ENCODE data around the gene FIG4.
"Not testable (repeated sequence)": the region's sequence is repeated elsewhere in the genome, so short reads cannot be mapped to it uniquely, and the experiment has no call there.

Gene FIG4

GRCh38 chr6:109795994-109796555, 105.0 kb downstream of the FIG4 start:
- no peak for DNase-seq (ENCODE audit: low spot score)

DNA sequence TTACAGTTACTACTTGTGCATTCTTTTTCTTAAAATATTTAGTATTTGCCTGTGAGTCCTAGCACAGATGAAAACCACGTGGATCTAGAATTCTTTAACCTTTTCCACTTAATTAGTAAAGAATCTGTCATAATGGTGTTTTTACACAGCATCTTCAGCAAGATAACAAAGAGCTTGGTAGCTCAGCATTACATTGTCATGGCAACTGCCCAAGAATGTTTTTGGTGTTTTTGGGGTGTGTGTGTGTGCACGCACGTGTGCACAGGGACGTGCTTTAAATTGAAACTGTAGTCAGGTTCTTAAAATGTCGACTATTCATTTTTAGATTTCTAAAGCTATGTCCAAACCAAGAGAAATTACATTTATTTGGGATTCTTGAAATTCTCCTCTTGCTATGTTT, 108.0 kb downstream of the FIG4 start:
- no peak for DNase-seq (ENCODE audit: low spot score)

GRCh38 chr6:109799664-109800063, 108.6 kb downstream of the FIG4 start:
- no peak for DNase-seq (ENCODE audit: low spot score)

DNA sequence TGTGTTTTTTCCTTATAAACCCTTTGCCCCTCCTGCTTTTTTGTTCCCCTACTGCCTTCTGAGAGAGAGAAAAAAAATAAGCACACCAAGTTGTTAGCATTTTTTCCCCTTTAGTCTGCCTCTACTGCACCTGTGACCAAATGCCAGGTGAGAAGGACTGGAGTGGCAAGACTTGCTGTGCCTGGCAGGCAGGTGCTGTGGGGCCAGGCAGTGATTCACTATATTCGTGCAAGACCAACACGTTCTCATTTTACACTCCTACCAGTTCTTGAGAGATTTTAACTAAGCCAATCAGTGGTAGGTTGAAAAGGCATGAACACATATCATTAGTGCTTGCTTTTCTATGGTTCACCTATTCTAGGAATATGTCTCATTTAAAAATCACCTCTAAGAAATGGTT, 109.7 kb downstream of the FIG4 start:
- DNase-seq (ENCODE audit: low spot score) = no peak

GRCh38 chr6:109801794-109802193, 110.7 kb downstream of the FIG4 start:
- DNase-seq (ENCODE audit: low spot score) = no peak

DNA sequence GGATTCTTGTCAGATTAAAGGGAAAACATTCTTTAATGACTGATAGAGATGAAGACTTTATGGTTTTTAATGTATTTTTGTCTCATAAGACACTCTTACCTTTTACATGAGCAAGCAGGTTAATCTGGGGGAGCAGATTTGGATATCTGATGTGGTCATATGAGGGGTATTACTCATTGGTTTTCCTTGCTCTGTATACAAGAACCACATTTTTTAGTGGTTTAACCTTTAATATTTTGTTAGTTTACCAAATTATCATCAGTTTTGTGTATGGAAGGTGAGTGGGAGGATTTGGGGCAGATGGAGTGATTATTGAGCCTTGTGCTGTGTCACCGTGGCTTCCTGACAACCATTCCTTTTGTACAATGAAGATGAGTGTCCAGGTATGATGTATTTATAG, 112.9 kb downstream of the FIG4 start:
- DNase-seq (ENCODE audit: low spot score) = no peak

- no peak for DNase-seq (ENCODE audit: low spot score)
These were observed 116.8 kb downstream of the FIG4 start for GRCh38 chr6:109807881-109808280.

DNA sequence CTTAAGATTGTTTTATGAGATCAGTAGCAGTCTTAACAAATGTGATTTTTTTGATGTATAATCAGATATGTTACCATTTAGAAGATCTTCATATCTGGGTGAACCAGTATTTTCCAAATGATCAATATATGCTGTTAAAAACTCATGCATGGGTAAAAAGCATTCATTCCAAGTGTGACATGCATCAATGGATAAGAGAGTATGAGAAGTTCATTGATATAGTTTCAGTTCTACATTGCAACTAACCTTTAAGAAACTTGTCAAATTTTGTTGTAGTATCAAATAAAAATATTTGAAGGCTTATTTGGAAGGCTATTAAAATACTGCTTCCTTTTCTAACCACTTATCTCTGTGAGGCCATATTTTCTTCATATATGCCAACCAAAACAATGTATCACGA, 117.7 kb downstream of the FIG4 start:
- no peak for DNase-seq (ENCODE audit: low spot score)

DNA sequence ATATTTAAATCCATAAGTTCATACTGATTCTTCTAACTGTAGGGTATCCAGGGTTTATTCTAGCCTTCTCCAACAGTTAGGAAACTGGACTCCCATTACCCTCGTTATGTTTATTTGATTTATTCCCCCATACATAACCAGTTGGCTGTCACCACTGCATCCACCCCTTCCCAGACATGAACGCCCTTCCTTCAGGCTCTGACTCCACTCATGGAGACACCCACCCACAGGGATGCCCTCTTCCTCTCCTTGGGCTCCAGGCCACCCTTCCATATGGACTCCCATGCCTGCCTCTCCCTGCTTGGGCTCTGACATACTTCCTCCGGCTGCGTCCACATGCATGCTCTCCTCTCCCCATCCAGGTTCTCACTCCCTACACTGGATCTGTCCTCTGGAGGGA, 124.0 kb downstream of the FIG4 start:
- no peak for DNase-seq (ENCODE audit: low spot score)

DNA sequence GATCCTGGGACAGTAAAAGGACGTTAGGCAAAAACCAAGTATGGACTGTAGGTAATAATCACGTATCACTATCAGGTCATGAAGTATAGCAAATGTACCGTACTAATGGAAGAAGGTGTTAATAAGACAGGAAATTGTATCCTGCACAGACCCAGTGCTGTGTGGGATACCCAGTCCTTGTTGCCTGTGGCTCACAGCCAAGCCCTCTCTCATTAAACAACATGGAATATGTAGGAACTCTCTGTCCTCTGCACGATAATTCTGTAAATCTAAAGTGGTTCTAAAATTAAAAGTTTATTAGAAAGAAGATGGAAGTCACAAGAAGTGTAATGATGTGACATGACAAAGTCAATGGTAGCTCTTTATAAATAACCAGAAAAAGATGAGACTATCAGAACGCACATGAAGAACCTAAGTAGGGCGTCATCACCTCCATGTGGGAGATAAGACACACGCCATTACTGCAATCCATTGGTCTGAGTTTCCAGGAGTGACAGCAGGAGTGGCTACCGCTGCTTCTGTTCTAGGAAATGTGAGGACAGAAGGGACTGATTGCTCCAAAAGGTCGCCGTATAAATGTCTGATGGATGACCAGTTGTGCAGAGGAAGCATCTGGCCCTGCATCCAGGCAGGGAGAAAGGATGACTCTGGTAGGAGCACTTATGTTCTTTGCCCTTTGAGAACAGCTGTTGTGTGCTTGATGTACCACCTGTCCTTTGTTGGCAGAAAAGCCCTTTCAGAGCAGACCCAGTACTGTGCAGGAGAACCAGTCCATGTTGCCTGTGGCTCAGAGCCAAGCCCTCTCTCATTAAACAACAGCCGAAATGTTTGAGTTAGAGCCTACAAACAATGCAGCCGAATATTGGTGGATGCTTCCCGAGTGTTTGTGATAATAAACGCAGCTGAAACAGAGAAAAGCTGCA, 125.6 kb downstream of the FIG4 start:
- DNase-seq (ENCODE audit: low spot score) = no peak

DNA sequence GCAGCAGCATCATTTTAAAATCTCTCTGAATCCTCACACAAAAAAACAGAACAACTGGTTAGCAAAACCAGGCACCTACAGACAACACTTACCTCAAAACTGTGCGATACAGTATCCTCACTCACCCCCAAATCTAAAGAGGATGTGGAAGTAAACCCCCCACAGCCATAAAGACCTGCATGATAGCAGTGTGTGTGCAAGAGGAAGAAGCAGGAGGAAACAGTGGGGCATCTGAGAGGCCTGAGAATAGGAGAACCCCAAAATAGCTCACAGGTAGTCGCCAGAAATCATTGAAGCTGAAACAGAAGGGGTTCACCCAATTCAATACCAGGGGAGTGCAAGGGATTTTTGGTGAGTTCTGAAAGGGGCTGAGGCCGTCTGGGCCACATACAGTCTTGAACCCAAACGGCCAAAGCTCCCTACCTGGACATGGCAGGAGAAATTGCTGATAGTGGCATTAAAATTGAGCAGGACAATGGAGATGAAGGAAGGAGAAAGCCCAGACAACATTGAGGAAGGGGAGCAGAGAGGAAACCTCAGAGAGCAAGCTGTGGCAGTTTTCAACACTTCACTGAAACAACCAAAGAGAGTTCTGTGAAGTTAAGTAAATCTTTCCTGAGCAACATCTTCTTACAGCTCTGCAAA, 129.7 kb downstream of the FIG4 start:
- DNase-seq (ENCODE audit: low spot score) = no peak

GRCh38 chr6:109821428-109821827, 130.3 kb downstream of the FIG4 start:
- no peak for DNase-seq (ENCODE audit: low spot score)

- DNase-seq (ENCODE audit: low spot score) = no peak
These were observed 133.0 kb downstream of the FIG4 start for GRCh38 chr6:109824105-109824504.

- DNase-seq (ENCODE audit: low spot score) = no peak
These were observed 135.5 kb downstream of the FIG4 start for GRCh38 chr6:109826551-109826950.

GRCh38 chr6:109831352-109831751, 140.3 kb downstream of the FIG4 start:
- DNase-seq (ENCODE audit: low spot score) = not testable (repeated sequence)

GRCh38 chr6:109834131-109834530, 143.0 kb downstream of the FIG4 start:
- DNase-seq (ENCODE audit: low spot score) = no peak

DNA sequence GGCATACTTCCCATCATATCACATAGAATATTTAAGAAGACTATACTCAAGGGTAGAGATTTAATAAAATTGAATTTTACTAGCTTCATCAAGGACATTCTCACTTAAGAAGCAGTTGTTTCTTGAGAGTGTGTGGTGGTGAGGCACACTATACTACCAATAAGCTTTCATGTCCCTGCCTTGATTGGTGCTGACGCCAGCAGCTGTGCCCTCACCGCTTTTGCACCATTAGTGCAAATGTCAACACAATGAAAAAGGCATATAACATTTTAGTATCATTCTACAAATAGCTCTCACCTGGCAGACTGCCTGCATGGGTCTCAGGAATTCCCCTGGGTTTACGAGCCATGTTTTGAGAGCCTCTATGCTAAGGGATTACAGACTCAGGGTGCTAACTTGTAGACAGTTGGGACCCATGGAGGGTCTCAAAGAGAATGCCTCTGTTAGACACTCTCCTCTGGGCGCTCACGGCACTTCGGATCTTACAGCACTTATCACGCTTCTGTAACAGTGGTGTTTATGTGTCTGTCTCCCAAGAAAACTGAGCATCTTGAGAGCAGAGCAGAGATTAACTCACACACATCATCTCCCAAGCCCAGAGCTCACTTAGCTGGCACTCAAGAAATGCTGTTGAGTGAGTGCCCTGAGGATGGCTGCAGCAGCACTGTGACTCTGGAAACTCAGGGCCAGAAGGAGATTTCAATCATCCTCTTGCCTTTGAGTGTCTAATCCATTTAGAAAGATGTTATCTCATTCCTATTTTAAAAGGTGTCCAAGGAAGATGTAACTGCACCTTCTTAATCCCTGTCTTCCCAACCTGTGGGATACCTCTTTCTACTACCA, 143.7 kb downstream of the FIG4 start:
- no peak for DNase-seq (ENCODE audit: low spot score)

- DNase-seq (ENCODE audit: low spot score) = no peak
These were observed 148.9 kb downstream of the FIG4 start for GRCh38 chr6:109840034-109840433.

GRCh38 chr6:109840796-109841195, 149.7 kb downstream of the FIG4 start:
- DNase-seq (ENCODE audit: low spot score) = no peak

DNA sequence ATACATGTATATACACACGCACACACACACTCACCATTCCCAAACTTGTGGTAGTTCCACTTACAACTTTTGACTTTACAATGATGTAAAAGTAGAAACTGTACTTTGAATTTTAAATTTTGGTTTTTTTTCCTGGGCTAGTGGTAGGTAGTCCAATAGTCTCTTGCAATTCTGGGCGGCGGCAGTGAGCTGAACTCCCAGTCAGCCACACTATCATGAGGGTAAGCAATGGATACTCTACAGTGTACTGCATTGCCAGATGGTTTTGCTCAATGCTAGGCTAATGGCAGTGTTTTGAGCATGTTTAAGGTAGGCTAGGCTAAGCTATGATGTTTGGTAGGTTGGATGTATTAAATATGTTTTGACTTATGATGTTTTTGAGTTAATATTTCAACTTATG, 150.8 kb downstream of the FIG4 start:
- no peak for DNase-seq (ENCODE audit: low spot score)

DNA sequence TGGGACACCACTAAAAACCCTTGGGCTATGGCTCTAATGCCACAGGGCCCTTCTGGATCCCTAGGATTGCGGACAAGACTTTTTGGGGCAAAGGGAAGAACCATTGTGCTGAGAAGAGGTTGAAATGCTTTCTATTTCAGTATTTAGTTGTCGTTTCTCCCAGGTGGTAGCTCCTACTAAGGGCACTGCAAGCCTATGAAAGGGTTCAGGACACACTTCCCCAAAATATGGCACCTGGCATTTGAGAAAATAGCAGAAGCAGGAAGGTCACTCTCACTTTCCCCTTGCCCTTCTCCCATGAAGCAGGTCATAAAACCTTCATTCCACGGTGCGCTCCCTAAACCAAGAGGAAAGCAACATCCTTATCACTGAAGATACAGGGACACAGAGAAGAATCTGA, 161.6 kb downstream of the FIG4 start:
- DNase-seq (ENCODE audit: low spot score) = no peak

DNA sequence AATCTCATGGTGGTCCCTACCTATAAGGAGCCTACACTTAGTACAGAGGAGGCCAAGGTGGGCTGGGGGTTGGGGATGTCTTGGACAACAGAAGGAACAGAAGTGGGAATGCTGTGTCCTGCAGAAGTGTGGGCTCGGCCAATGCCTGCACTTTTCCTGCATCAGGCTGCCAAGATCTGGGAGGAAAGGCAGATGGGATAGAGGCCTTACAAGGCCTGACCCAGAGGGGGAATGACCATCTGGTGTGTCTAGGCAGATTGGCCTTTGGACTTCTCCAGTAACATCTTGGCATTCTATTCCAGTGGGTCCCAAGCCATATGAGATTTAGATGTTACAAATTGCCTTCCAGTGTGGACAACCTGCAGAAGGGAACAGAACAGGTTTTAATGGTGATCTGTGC, 162.3 kb downstream of the FIG4 start:
- DNase-seq (ENCODE audit: low spot score) = no peak
